ENCODE data around the gene RAB7B. TPM values are rescaled to one million over a fixed set of nuclear protein-coding genes. Genes with fewer than 3 reads are reported as not detected.

RAB7B gene
- total RNA-seq, 1 experiment from 2014 or later = 0.22 TPM

DNA sequence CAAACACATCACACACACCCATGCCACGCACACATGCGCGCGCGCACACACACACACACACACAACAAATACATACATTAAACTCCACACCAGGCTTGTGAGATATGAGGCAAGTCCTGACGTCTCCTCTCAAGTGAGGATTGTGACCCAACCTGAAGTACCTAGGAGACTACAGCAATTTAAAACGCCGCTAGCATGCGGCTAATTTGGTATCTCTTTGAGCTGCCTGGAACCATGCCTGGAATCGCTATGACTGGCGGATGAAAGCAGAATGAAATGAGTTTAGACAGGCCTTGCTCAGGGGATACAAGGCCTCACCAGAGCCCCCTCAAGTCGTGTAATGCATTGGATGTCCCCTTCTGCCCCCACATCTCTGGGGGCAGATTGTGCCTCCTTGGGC lies 1.6 kb upstream of the RAB7B start:
- ChIA-PET CTCF (no interaction called here), RAD21 (ENCODE audit: low non-redundant PET in 1 of 2, low total read pairs in 2 of 2, uncharacterized antibody in 2 of 2, unreplicated experiment in 2 of 2) (no interaction called here), POLR2A (no interaction called here)
- Histone ChIP-seq H3K9ac (ENCODE audit: low read length) (no peak overlapping the region), H3K27ac (ENCODE audit: low read depth, low read length) (no peak overlapping the region), H3K9me3 (ENCODE audit: control insufficient read depth in 1 of 2, insufficient read depth in 1 of 2, low read depth in 1 of 2, low read length in 2 of 2) (no peaks in the 10 kb centered on the region), H3K79me2 (ENCODE audit: insufficient read depth, low read length) (no peaks in the 10 kb centered on the region), H3K9me2 (ENCODE audit: insufficient read depth) (no peaks in the 10 kb centered on the region), H2AFZ (ENCODE audit: low read depth, low read length, poor library complexity, severe bottlenecking) (no peak overlapping the region), H4K20me1 (ENCODE audit: insufficient read depth) (no peaks in the 10 kb centered on the region), H3K4me1 (ENCODE audit: control insufficient read depth in 1 of 2, insufficient read depth in 2 of 2, low read length in 2 of 2) (peaks cover 33 to 47% of the 10 kb centered on the region in 2 experiments), H3K27me3 (ENCODE audit: insufficient read depth, low read length) (no peaks in the 10 kb centered on the region), H3K36me3 (ENCODE audit: control insufficient read depth in 1 of 2, insufficient read depth in 2 of 2, low read length in 2 of 2) (no peaks in the 10 kb centered on the region), H3K4me3 (replicated peaks in 1 of 2; ENCODE audit: low read depth in 1 of 2, low read length in 2 of 2) (no peak overlapping the region), H3K4me2 (ENCODE audit: low read length) (no peak overlapping the region)
- DNase-seq (ENCODE audit: low read depth, low spot score) (no peak), ATAC-seq (no peak)
- no TSS peak for BruUV-seq (replicated peaks)
- intact Hi-C loops (cut with micrococcal nuclease) = no loop called here
- TF ChIP-seq CBX3 (IDR thresholded peaks at IDR 0.05; ENCODE audit: low read depth) (no peak), YY1 (IDR thresholded peaks at IDR 0.05; ENCODE audit: extremely low read depth, insufficient replicate concordance, low read depth, low read length) (no peak), SRF (IDR thresholded peaks at IDR 0.05; ENCODE audit: low read depth) (no peak), POLR2AphosphoS5 (IDR thresholded peaks at IDR 0.05; ENCODE audit: low read depth, low read length) (no peak), EGR1 (IDR thresholded peaks at IDR 0.05; ENCODE audit: low read depth) (no peak), FOSL1 (IDR thresholded peaks at IDR 0.05; ENCODE audit: low read depth) (no peak)
- TF ChIP-seq, protein P1, sequence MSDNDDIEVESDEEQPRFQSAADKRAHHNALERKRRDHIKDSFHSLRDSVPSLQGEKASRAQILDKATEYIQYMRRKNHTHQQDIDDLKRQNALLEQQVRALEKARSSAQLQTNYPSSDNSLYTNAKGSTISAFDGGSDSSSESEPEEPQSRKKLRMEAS (IDR thresholded peaks at IDR 0.05) = no peak

DNA sequence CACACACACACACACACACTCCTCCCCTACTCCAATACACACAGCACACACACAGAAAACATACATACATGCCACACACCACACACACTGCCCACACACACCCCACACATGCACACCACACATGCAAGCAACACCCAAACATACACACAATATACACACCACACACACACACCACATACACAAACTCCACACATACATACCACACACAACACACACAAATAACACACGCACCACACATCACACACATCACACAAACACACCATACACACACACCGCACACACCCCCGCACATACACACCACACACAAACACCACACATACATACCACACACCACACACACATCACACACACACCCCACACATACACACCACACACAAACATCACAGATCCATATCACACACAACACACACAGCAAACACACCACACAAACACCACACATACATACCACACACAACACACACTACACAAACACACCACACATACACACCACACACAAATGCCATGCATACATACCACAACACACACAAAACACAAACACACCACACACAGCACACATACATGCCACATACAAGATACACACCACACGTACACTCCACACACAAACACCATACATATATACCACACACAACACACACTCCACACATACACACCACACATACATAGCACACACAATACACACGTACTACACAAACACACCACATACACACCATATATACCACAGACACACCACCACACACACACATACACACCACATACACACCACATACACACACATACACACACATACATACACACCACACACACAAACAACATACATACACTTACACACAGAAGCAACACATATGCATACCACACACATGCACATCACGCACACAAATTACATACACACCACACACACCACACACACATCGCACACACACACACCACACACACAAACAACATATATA lies 932 bp upstream of the RAB7B start:
- Histone ChIP-seq H3K79me2 (ENCODE audit: insufficient read depth, low read length) (no peaks in the 10 kb centered on the region), H2AFZ (ENCODE audit: low read depth, low read length, poor library complexity, severe bottlenecking) (no peak overlapping the region), H3K9me3 (ENCODE audit: control insufficient read depth in 1 of 2, insufficient read depth in 1 of 2, low read depth in 1 of 2, low read length in 2 of 2) (no peaks in the 10 kb centered on the region), H3K9me2 (ENCODE audit: insufficient read depth) (no peaks in the 10 kb centered on the region), H3K4me3 (replicated peaks in 1 of 2; ENCODE audit: low read depth in 1 of 2, low read length in 2 of 2) (no peak overlapping the region), H3K4me2 (ENCODE audit: low read length) (peak overlapping the region; percentile 51), H3K27me3 (ENCODE audit: insufficient read depth, low read length) (no peaks in the 10 kb centered on the region), H4K20me1 (ENCODE audit: insufficient read depth) (no peaks in the 10 kb centered on the region), H3K27ac (ENCODE audit: low read depth, low read length) (peak overlapping the region; percentile 2; the same call in 1 of the 2 replicates), H3K4me1 (ENCODE audit: control insufficient read depth in 1 of 2, insufficient read depth in 2 of 2, low read length in 2 of 2) (peaks cover 33 to 47% of the 10 kb centered on the region in 2 experiments), H3K9ac (ENCODE audit: low read length) (no peak overlapping the region), H3K36me3 (ENCODE audit: control insufficient read depth in 1 of 2, insufficient read depth in 2 of 2, low read length in 2 of 2) (no peaks in the 10 kb centered on the region)
- RAD21 ChIA-PET (ENCODE audit: low non-redundant PET in 1 of 2, low total read pairs in 2 of 2, uncharacterized antibody in 2 of 2, unreplicated experiment in 2 of 2) = interaction anchor here in 1 of 2 experiments (0.7 kb wide), 1 partner anchor 92 kb away, joined by 3 read pairs; no protein-coding TSS in a partner anchor
- no peak for DNase-seq (ENCODE audit: low read depth, low spot score)
- CTCF ChIA-PET = interaction anchor here (1.4 kb wide), 1 partner anchor 26 kb away, joined by 5 read pairs; no protein-coding TSS in a partner anchor
- intact Hi-C loops (cut with micrococcal nuclease) = no loop called here
- BruUV-seq (replicated peaks) = no TSS peak
- POLR2A ChIA-PET = no interaction called here
- no peak for ATAC-seq
- TF ChIP-seq, protein P2, sequence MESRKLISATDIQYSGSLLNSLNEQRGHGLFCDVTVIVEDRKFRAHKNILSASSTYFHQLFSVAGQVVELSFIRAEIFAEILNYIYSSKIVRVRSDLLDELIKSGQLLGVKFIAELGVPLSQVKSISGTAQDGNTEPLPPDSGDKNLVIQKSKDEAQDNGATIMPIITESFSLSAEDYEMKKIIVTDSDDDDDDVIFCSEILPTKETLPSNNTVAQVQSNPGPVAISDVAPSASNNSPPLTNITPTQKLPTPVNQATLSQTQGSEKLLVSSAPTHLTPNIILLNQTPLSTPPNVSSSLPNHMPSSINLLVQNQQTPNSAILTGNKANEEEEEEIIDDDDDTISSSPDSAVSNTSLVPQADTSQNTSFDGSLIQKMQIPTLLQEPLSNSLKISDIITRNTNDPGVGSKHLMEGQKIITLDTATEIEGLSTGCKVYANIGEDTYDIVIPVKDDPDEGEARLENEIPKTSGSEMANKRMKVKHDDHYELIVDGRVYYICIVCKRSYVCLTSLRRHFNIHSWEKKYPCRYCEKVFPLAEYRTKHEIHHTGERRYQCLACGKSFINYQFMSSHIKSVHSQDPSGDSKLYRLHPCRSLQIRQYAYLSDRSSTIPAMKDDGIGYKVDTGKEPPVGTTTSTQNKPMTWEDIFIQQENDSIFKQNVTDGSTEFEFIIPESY (IDR thresholded peaks at IDR 0.05; ENCODE audit: extremely low read depth, insufficient replicate concordance, low read length) = no peak
- TF ChIP-seq CBX3 (IDR thresholded peaks at IDR 0.05; ENCODE audit: low read depth) (no peak), YY1 (IDR thresholded peaks at IDR 0.05; ENCODE audit: extremely low read depth, insufficient replicate concordance, low read depth, low read length) (no peak), RAD21 (IDR thresholded peaks at IDR 0.05; ENCODE audit: low read depth) (no peak), ELF1 (IDR thresholded peaks at IDR 0.05; ENCODE audit: borderline replicate concordance, low read depth) (no peak)
- TF ChIP-seq, protein P3, sequence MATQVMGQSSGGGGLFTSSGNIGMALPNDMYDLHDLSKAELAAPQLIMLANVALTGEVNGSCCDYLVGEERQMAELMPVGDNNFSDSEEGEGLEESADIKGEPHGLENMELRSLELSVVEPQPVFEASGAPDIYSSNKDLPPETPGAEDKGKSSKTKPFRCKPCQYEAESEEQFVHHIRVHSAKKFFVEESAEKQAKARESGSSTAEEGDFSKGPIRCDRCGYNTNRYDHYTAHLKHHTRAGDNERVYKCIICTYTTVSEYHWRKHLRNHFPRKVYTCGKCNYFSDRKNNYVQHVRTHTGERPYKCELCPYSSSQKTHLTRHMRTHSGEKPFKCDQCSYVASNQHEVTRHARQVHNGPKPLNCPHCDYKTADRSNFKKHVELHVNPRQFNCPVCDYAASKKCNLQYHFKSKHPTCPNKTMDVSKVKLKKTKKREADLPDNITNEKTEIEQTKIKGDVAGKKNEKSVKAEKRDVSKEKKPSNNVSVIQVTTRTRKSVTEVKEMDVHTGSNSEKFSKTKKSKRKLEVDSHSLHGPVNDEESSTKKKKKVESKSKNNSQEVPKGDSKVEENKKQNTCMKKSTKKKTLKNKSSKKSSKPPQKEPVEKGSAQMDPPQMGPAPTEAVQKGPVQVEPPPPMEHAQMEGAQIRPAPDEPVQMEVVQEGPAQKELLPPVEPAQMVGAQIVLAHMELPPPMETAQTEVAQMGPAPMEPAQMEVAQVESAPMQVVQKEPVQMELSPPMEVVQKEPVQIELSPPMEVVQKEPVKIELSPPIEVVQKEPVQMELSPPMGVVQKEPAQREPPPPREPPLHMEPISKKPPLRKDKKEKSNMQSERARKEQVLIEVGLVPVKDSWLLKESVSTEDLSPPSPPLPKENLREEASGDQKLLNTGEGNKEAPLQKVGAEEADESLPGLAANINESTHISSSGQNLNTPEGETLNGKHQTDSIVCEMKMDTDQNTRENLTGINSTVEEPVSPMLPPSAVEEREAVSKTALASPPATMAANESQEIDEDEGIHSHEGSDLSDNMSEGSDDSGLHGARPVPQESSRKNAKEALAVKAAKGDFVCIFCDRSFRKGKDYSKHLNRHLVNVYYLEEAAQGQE (IDR thresholded peaks at IDR 0.05; ENCODE audit: low read depth) = no peak
- TF ChIP-seq, protein P1 (IDR thresholded peaks at IDR 0.05) = no peak
